ENCODE measurements around the gene RUBCN. TPM values are rescaled to one million over a fixed set of nuclear protein-coding genes. Genes with fewer than 3 reads are reported as not detected.

The RUBCN gene
- total RNA-seq, 1 experiment from 2014 or later: 37.9 TPM

GRCh38 chr3:197701841-197702240, 34.9 kb downstream of the RUBCN start:
- CTCF ChIA-PET: no interaction called here
- intact Hi-C loops (cut with micrococcal nuclease; ENCODE audit: unreplicated experiment) (no loop called here), in situ Hi-C loops (cut with HindIII; ENCODE audit: low pct_unique_long_range_greater_than_20kb, low sequenced_read_pairs) (no loop called here)
- H3K27ac ChIP-seq (ENCODE audit: low read length): no peak overlapping the region
- no peaks in the 10 kb centered on the region for H3K4me1 ChIP-seq (ENCODE audit: control insufficient read depth, insufficient read depth, low read length)
- no peaks in the 10 kb centered on the region for H3K9me3 ChIP-seq (ENCODE audit: control insufficient read depth, insufficient read depth, low read depth, low read length)
- no peak for DNase-seq (ENCODE audit: low read depth, low spot score)
- 0 out of 2 replicates have a peak, but pooled peaks have one; percentile 25 for ATAC-seq
- H3K4me3 ChIP-seq (ENCODE audit: low read depth in 2 of 2, low read length in 2 of 2): no peak overlapping the region
- no peak for TF ChIP-seq SIN3A (IDR thresholded peaks at IDR 0.05; ENCODE audit: borderline replicate concordance, insufficient read depth, low read depth, low read length)
- no peak for TF ChIP-seq CTCF (IDR thresholded peaks at IDR 0.05)
- TF ChIP-seq POLR2AphosphoS5 (IDR thresholded peaks at IDR 0.05; ENCODE audit: low read depth, low read length): no peak
- TF ChIP-seq REST (IDR thresholded peaks at IDR 0.05; ENCODE audit: insufficient read depth in 1 of 2, low read depth in 2 of 2, low read length in 1 of 2): no peak
- TF ChIP-seq TCF7L2 (IDR thresholded peaks at IDR 0.05; ENCODE audit: low read depth, low read length): no peak
- H3K36me3 ChIP-seq (ENCODE audit: control insufficient read depth, insufficient read depth, low read length): peaks cover 6% of the 10 kb centered on the region; the same call in 1 of the 2 replicates
- H3K27me3 ChIP-seq (ENCODE audit: control insufficient read depth, insufficient read depth, low read length): no peaks in the 10 kb centered on the region
- POLR2A ChIA-PET: no interaction called here
- BruUV-seq (replicated peaks): no TSS peak

GRCh38 chr3:197700095-197700494, 36.6 kb downstream of the RUBCN start:
- no peaks in the 10 kb centered on the region for H3K9me3 ChIP-seq (ENCODE audit: control insufficient read depth, insufficient read depth, low read depth, low read length)
- DNase-seq (ENCODE audit: low read depth, low spot score) (no peak), ATAC-seq (no peak)
- in situ Hi-C loops (cut with HindIII; ENCODE audit: low pct_unique_long_range_greater_than_20kb, low sequenced_read_pairs) (no loop called here), intact Hi-C loops (cut with micrococcal nuclease; ENCODE audit: unreplicated experiment) (no loop called here)
- no peak overlapping the region for H3K4me3 ChIP-seq (ENCODE audit: low read depth in 2 of 2, low read length in 2 of 2)
- ChIA-PET CTCF (no interaction called here), POLR2A (no interaction called here)
- TSS peak; percentile 46 for BruUV-seq (replicated peaks)
- H3K36me3 ChIP-seq (ENCODE audit: control insufficient read depth, insufficient read depth, low read length): peaks cover 6% of the 10 kb centered on the region; the same call in 1 of the 2 replicates
- no peaks in the 10 kb centered on the region for H3K4me1 ChIP-seq (ENCODE audit: control insufficient read depth, insufficient read depth, low read length)
- no peak overlapping the region for H3K27ac ChIP-seq (ENCODE audit: low read length)
- TF ChIP-seq SIN3A (IDR thresholded peaks at IDR 0.05; ENCODE audit: borderline replicate concordance, insufficient read depth, low read depth, low read length) (no peak), TCF7L2 (IDR thresholded peaks at IDR 0.05; ENCODE audit: low read depth, low read length) (no peak), REST (IDR thresholded peaks at IDR 0.05; ENCODE audit: insufficient read depth in 1 of 2, low read depth in 2 of 2, low read length in 1 of 2) (no peak), CTCF (IDR thresholded peaks at IDR 0.05) (no peak), POLR2AphosphoS5 (IDR thresholded peaks at IDR 0.05; ENCODE audit: low read depth, low read length) (no peak)
- H3K27me3 ChIP-seq (ENCODE audit: control insufficient read depth, insufficient read depth, low read length): no peaks in the 10 kb centered on the region

All from Panc1 (cell line).